ENCODE results near the gene CPNE7. TPM values are rescaled to one million over a fixed set of nuclear protein-coding genes. Genes with fewer than 3 reads are reported as not detected.

The CPNE7 gene
- total RNA-seq, 1 donor from 2014 or later: 11.5 TPM

- no peaks in the 10 kb centered on the region for H3K36me3 ChIP-seq (ENCODE audit: control insufficient read depth, insufficient read depth, low read length)
- no peak overlapping the region for H3K4me3 ChIP-seq (ENCODE audit: low read depth, low read length)
- no peak for DNase-seq (ENCODE audit: low read depth)
- no peaks in the 10 kb centered on the region for H3K27me3 ChIP-seq (ENCODE audit: control insufficient read depth, insufficient read depth, low read length)
- TF ChIP-seq, protein P1, sequence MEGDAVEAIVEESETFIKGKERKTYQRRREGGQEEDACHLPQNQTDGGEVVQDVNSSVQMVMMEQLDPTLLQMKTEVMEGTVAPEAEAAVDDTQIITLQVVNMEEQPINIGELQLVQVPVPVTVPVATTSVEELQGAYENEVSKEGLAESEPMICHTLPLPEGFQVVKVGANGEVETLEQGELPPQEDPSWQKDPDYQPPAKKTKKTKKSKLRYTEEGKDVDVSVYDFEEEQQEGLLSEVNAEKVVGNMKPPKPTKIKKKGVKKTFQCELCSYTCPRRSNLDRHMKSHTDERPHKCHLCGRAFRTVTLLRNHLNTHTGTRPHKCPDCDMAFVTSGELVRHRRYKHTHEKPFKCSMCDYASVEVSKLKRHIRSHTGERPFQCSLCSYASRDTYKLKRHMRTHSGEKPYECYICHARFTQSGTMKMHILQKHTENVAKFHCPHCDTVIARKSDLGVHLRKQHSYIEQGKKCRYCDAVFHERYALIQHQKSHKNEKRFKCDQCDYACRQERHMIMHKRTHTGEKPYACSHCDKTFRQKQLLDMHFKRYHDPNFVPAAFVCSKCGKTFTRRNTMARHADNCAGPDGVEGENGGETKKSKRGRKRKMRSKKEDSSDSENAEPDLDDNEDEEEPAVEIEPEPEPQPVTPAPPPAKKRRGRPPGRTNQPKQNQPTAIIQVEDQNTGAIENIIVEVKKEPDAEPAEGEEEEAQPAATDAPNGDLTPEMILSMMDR (IDR thresholded peaks at IDR 0.05; ENCODE audit: insufficient read depth, low read length, poor library complexity, severe bottlenecking): no peak
Observed at GRCh38 chr16:89582614-89583196, 7.1 kb downstream of the CPNE7 start.

- no peaks in the 10 kb centered on the region for H3K27me3 ChIP-seq (ENCODE audit: control insufficient read depth, insufficient read depth, low read length)
- TF ChIP-seq, protein P1 (IDR thresholded peaks at IDR 0.05; ENCODE audit: insufficient read depth, low read length, poor library complexity, severe bottlenecking): no peak
- H3K4me3 ChIP-seq (ENCODE audit: low read depth, low read length): no peak overlapping the region
- DNase-seq (ENCODE audit: low read depth): no peak
- no peaks in the 10 kb centered on the region for H3K36me3 ChIP-seq (ENCODE audit: control insufficient read depth, insufficient read depth, low read length)
Observed at GRCh38 chr16:89583197-89583894, 7.8 kb downstream of the CPNE7 start.

DNA sequence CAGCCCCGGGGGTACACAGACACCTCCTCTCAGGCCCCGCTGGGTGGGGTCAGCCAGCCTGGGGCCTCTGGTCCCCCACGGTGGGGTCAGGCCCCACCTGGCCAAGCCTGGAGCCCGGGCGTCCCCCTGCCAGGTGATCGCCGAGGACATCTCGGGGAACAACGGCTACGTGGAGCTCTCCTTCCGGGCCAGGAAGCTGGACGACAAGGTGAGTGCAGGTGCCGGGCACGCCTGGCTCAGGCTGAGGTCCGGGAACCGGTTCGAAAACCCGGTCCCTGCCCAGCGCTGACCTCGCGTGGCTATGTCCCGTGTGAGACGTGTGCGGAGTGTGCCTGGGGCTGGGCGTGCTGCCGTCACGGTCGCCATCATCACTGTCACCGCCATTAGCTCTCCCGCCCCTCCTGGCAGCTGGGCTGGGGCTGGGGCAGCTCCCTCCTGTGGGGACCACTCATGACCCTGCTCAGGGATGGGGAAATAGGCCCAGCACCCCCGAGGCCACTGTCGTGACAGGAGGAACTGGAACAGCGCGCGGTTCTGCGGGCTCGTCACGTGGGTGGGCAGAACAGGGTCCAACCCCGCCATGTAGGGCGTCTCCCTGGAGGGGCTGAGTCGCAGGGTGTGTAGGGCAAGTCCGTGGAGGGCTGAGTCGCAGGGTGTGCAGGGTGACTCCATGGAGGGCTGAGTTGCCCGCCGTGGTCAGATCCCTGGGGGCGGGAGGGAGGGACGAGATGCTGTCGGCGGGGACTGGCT is 8.5 kb downstream of the CPNE7 start:
- H3K4me3 ChIP-seq (ENCODE audit: low read depth, low read length): no peak overlapping the region
- no peaks in the 10 kb centered on the region for H3K27me3 ChIP-seq (ENCODE audit: control insufficient read depth, insufficient read depth, low read length)
- TF ChIP-seq, protein P1 (IDR thresholded peaks at IDR 0.05; ENCODE audit: insufficient read depth, low read length, poor library complexity, severe bottlenecking): no peak
- no peak for DNase-seq (ENCODE audit: low read depth)
- no peaks in the 10 kb centered on the region for H3K36me3 ChIP-seq (ENCODE audit: control insufficient read depth, insufficient read depth, low read length)

DNA sequence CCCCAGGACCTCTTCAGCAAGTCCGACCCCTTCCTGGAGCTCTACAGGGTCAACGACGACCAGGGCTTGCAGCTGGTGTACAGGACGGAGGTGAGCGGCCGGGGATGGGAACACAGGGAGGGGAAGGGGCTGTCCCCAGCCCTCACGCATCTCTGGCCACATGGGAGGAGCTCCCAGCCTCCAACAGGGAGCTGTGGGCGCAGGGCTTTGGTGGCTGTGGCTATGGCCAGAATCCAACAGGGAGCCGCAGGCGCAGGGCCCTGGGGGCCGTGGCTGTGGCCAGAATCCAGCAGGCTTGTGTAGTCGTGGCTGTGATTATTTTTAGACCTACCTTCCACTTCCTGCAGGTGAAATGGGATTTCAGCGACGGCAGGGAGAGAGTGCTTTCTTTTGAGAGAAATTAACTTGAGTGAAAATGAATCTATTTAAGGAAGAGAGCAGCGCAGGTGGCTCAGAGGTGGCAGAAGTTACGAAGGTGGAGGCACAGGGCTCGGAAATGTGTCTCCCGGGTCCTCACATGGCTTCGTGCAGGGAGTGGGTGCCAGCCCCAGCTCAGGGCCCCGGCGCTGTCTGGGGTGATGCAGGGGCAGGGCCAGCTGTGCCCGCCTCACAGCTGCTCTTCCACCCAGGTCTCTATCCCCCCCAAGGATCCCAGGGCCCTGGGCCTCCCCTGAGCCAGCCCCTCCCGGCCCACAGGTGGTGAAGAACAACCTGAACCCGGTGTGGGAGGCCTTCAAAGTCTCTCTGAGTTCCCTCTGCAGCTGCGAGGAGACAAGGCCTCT is 9.4 kb downstream of the CPNE7 start:
- Histone ChIP-seq H3K36me3 (ENCODE audit: control insufficient read depth, insufficient read depth, low read length) (no peaks in the 10 kb centered on the region), H3K27me3 (ENCODE audit: control insufficient read depth, insufficient read depth, low read length) (no peaks in the 10 kb centered on the region), H3K4me3 (ENCODE audit: low read depth, low read length) (no peak overlapping the region)
- no peak for DNase-seq (ENCODE audit: low read depth)
- TF ChIP-seq, protein P1 (IDR thresholded peaks at IDR 0.05; ENCODE audit: insufficient read depth, low read length, poor library complexity, severe bottlenecking): no peak

- TF ChIP-seq, protein P1 (IDR thresholded peaks at IDR 0.05; ENCODE audit: insufficient read depth, low read length, poor library complexity, severe bottlenecking): no peak
- DNase-seq (ENCODE audit: low read depth): no peak
- Histone ChIP-seq H3K36me3 (ENCODE audit: control insufficient read depth, insufficient read depth, low read length) (no peaks in the 10 kb centered on the region), H3K4me3 (ENCODE audit: low read depth, low read length) (no peak overlapping the region), H3K27me3 (ENCODE audit: control insufficient read depth, insufficient read depth, low read length) (no peaks in the 10 kb centered on the region)
Observed at GRCh38 chr16:89586218-89586617, 10.7 kb downstream of the CPNE7 start.
